K562 (cell line): ENCODE measurements around the gene COQ4.

ENCODE experiments used
- GATAD2B ChIP-seq: fragments of 450-650 bp; IDR thresholded peaks from 2 replicates; pipeline ENCODE4 v1.6.1; 2017; ENCODE audit warnings: mild to moderate bottlenecking, borderline replicate concordance
- HMG20B ChIP-seq: fragments of 250-450 bp; sonication (Bioruptor Pico); IDR thresholded peaks from 2 replicates; pipeline ENCODE4 v1.5.0; 2021; ENCODE audit warnings: mild to moderate bottlenecking
- JUND ChIP-seq, 2 experiments: IDR thresholded peaks; 2 replicates in 1 of 2; 3 replicates in 1 of 2; pipeline ENCODE4 v1.6.1; 2011; ENCODE audit warnings: borderline replicate concordance in 2 of 2, low read depth in 2 of 2, low read length in 2 of 2, improper control_type of control experiment in 1 of 2, missing biosample characterization in 1 of 2, missing genetic modification characterization in 1 of 2, missing genetic modification reagents in 1 of 2
- MYC ChIP-seq, 2 experiments: fragments of 250-450 bp in 1 of 2; sonication (Bioruptor Pico) in 1 of 2; IDR thresholded peaks; 2 replicates each; pipeline versions ENCODE4 v1.5.1 to v1.6.1; 2012 to 2021; ENCODE audit warnings: low read depth in 2 of 2, borderline replicate concordance in 1 of 2, improper control_type of control experiment in 1 of 2, low read length in 1 of 2, mild to moderate bottlenecking in 1 of 2, moderate library complexity in 1 of 2
- MYNN ChIP-seq, 2 experiments: sonication (generic); formaldehyde crosslinking in 1 of 2; IDR thresholded peaks; 2 replicates each; pipeline versions ENCODE4 v1.5.0 to v1.6.1; 2016 to 2020; ENCODE audit warnings: antibody characterized with exemption in 1 of 2, missing genetic modification reagents in 1 of 2
- POLR2AphosphoS5 ChIP-seq: IDR thresholded peaks from 2 replicates; pipeline ENCODE4 v1.6.1; 2011; ENCODE audit warnings: mild to moderate bottlenecking, low read depth, low read length, moderate library complexity; ENCODE audit not compliant: control insufficient read depth, insufficient read depth
- STAT5A ChIP-seq: IDR thresholded peaks from 2 replicates; pipeline ENCODE4 v1.6.1; 2012; ENCODE audit warnings: low read length, inconsistent platforms, borderline replicate concordance

DNA sequence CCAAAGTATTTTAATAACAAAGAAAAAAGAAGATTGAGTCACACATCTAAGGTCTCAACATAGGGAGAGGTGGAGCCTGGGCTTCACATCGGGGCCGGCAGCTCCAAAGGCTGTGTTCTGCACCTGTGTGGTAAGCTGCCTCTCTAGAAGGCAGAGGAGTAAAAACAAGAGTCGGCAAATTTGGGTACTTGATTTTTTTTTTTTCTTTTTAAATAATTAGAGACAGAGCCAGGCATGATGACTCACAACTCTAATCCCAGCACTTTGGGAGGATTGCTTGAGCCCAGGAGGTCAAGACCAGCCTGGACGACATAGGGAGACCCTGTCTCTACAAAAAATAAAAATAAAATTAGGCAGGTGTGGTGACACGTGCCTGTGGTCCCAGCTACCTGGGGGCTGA, 53.2 kb downstream of the COQ4 start:
- TF ChIP-seq MYC (IDR thresholded peaks at IDR 0.05; ENCODE audit: low read depth, low read length) (no peak), MYC (CRISPR knock-in tag; IDR thresholded peaks at IDR 0.05; ENCODE audit: borderline replicate concordance, low read depth) (no peak), MYNN (IDR thresholded peaks at IDR 0.05) (no peak), MYNN (CRISPR knock-in tag; IDR thresholded peaks at IDR 0.05) (no peak), GATAD2B (no peak), HMG20B (no peak), JUND (IDR thresholded peaks at IDR 0.05; ENCODE audit: borderline replicate concordance, low read depth, low read length) (no peak), JUND (tag; IDR thresholded peaks at IDR 0.05; ENCODE audit: borderline replicate concordance, low read depth, low read length) (no peak), POLR2AphosphoS5 (no peak), STAT5A (no peak)
